MCF 10A (cell line): ENCODE measurements around the gene ENPP7. TPM values are rescaled to one million over a fixed set of nuclear protein-coding genes. Genes with fewer than 3 reads are reported as not detected.

Source experiments
- BruUV-seq: library from RNA; stranded (reverse); fragments of 400-500 nt; replicated peaks from 2 replicates; lab custom pipeline; 2021; lab: Mats Ljungman, UMichigan
- CTCF ChIA-PET: fragments of 300-600 bp; sonication (Branson Sonifier 250); formaldehyde crosslinking; extraction: SDS; loops from one replicate; lab custom pipeline; 2021; ENCODE audit warnings: antibody characterized with exemption, inconsistent platforms; lab: Yijun Ruan, JAX
- POLR2A ChIA-PET: fragments of 300-600, 350-650 bp; sonication (Branson Sonifier 250); formaldehyde crosslinking; extraction: SDS; loops from one replicate; lab custom pipeline; 2020; ENCODE audit warnings: antibody characterized with exemption, inconsistent platforms; lab: Yijun Ruan, JAX
- DNase-seq: peaks from one replicate; pipeline ENCODE4 v3.0.0-alpha.2; 2018; ENCODE audit not compliant: unreplicated experiment
- H3K27ac Mint-ChIP-seq: one replicate; pipeline ENCODE4 v1.8.0; 2022; ENCODE audit warnings: mild to moderate bottlenecking, low read depth, mixed read lengths; ENCODE audit not compliant: unreplicated experiment
- H3K27me3 Mint-ChIP-seq: one replicate; pipeline ENCODE4 v1.8.0; 2022; ENCODE audit warnings: mixed read lengths; ENCODE audit not compliant: insufficient read depth, unreplicated experiment
- H3K36me3 Mint-ChIP-seq: one replicate; pipeline ENCODE4 v1.8.0; 2022; ENCODE audit warnings: mild to moderate bottlenecking, moderate library complexity, mixed read lengths; ENCODE audit not compliant: insufficient read depth, unreplicated experiment
- H3K4me1 Mint-ChIP-seq: one replicate; pipeline ENCODE4 v1.8.0; 2022; ENCODE audit warnings: mixed read lengths; ENCODE audit not compliant: insufficient read depth, unreplicated experiment
- H3K4me3 Mint-ChIP-seq: one replicate; pipeline ENCODE4 v1.8.0; 2022; ENCODE audit warnings: mild to moderate bottlenecking, moderate library complexity, mixed read lengths; ENCODE audit not compliant: unreplicated experiment
- H3K9me3 Mint-ChIP-seq: one replicate; pipeline ENCODE4 v1.8.0; 2022; ENCODE audit warnings: mixed read lengths; ENCODE audit not compliant: unreplicated experiment
- intact Hi-C: fragments of 100-400 bp; cut with micrococcal nuclease; formaldehyde crosslinking; loops from 2 replicates; pipeline ENCODE4 v1.14.1; 2022
- total RNA-seq: library from RNA; stranded (reverse); gene quantifications from 2 replicates; pipeline ENCODE4 v1.2.3, GENCODE V29; 2022
- TF ChIP-seq, protein P1 (sequence below): fragments of 200-600 bp; IDR thresholded peaks from one replicate; pipeline ENCODE4 v1.8.0; 2022; ENCODE audit warnings: antibody characterized with exemption, mild to moderate bottlenecking; ENCODE audit not compliant: unreplicated experiment

Gene ENPP7
- total RNA-seq, 1 experiment from 2014 or later = not detected

DNA sequence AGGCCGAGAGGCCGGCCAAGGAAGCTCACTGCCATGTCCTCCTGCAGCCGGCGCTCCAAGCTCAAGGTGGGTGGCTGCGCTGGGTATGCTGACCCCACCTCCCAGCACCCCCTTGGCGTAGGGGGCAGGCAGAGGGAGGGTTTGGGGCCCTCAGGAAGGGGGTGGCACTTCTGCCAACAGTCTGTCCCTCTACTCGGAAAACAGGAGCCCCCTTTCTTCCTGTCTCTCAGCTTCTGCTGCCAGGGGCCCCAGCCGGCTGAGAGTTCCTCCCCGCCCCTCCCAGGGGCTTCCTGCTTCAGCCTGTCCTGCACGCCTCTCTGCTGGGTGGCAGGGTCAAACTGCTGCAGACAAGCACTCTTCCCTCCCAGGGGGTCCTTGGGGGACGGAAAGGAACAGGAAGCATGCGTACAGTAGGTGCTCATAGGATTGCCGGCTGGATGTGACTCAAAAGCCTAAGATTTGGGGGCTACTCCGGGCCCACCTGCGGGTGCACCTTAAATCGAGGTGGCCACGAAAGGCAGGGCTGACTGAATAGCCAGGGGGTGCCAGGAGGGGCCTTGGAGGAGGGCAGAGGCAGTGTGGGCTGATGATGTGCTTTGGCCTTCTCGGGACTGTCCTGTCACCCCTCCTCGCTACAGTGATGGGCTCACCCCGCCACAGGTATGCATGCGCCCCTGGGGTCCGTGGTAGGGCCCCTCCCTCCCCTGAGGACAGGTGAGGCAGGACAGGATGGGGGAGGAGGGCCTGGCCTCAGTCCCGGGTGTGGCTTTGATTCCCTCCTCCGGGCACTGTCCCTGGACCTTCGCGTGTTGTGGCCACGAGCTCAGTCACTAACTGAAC is 51.2 kb downstream of the ENPP7 start:
- Mint-ChIP-seq H3K9me3 (no peaks in the 10 kb centered on the region), H3K4me1 (peaks cover 7% of the 10 kb centered on the region), H3K4me3 (no peak overlapping the region), H3K36me3 (peaks cover 14% of the 10 kb centered on the region), H3K27ac (no peak overlapping the region), H3K27me3 (no peaks in the 10 kb centered on the region)
- ChIA-PET POLR2A (interaction anchor here (1.1 kb wide), 1 partner anchor 15 kb away, joined by 6 read pairs; the partner anchor contains the start of gene CBX8), CTCF (interaction anchor here (0.5 kb wide), 1 partner anchor 40 kb away, joined by 3 read pairs; no protein-coding TSS in a partner anchor)
- DNase-seq = no peak
- TF ChIP-seq, protein P1, sequence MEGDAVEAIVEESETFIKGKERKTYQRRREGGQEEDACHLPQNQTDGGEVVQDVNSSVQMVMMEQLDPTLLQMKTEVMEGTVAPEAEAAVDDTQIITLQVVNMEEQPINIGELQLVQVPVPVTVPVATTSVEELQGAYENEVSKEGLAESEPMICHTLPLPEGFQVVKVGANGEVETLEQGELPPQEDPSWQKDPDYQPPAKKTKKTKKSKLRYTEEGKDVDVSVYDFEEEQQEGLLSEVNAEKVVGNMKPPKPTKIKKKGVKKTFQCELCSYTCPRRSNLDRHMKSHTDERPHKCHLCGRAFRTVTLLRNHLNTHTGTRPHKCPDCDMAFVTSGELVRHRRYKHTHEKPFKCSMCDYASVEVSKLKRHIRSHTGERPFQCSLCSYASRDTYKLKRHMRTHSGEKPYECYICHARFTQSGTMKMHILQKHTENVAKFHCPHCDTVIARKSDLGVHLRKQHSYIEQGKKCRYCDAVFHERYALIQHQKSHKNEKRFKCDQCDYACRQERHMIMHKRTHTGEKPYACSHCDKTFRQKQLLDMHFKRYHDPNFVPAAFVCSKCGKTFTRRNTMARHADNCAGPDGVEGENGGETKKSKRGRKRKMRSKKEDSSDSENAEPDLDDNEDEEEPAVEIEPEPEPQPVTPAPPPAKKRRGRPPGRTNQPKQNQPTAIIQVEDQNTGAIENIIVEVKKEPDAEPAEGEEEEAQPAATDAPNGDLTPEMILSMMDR = no peak
- intact Hi-C loops = no loop called here
- BruUV-seq = no TSS peak

DNA sequence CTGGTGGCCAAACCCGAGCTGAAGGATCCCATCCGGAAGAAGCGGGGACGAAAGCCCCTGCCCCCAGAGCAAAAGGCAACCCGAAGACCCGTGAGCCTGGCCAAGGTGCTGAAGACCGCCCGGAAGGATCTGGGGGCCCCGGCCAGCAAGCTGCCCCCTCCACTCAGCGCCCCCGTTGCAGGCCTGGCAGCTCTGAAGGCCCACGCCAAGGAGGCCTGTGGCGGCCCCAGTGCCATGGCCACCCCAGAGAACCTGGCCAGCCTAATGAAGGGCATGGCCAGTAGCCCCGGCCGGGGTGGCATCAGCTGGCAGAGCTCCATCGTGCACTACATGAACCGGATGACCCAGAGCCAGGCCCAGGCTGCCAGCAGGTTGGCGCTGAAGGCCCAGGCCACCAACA is 53.1 kb downstream of the ENPP7 start:
- H3K27me3 Mint-ChIP-seq = no peaks in the 10 kb centered on the region
- no peak for DNase-seq
- ChIA-PET POLR2A (interaction anchor here (1.8 kb wide), 1 partner anchor 13 kb away, joined by 5 read pairs; the partner anchor contains the start of gene CBX8), CTCF (no interaction called here)
- intact Hi-C loops = no loop called here
- H3K4me3 Mint-ChIP-seq = no peak overlapping the region
- no peak overlapping the region for H3K27ac Mint-ChIP-seq
- H3K4me1 Mint-ChIP-seq = peaks cover 4% of the 10 kb centered on the region
- peaks cover 14% of the 10 kb centered on the region for H3K36me3 Mint-ChIP-seq
- no TSS peak for BruUV-seq
- H3K9me3 Mint-ChIP-seq = no peaks in the 10 kb centered on the region
- TF ChIP-seq, protein P1 = no peak

GRCh38 chr17:79784353-79785016 is 53.7 kb downstream of the ENPP7 start:
- Mint-ChIP-seq H3K4me1 (no peaks in the 10 kb centered on the region), H3K4me3 (no peak overlapping the region), H3K27me3 (no peaks in the 10 kb centered on the region), H3K27ac (no peak overlapping the region), H3K36me3 (peaks cover 14% of the 10 kb centered on the region), H3K9me3 (no peaks in the 10 kb centered on the region)
- ChIA-PET POLR2A (interaction anchor here (1.8 kb wide), 1 partner anchor 13 kb away, joined by 5 read pairs; the partner anchor contains the start of gene CBX8), CTCF (interaction anchor here (0.6 kb wide), 1 partner anchor 27 kb away, joined by 3 read pairs; no protein-coding TSS in a partner anchor)
- no peak for DNase-seq
- intact Hi-C loops = no loop called here
- BruUV-seq = no TSS peak
- TF ChIP-seq, protein P1 = no peak
